Left cardiac atrium (tissue), 2 donors: ENCODE data around the gene MBD1. TPM values are rescaled to one million over a fixed set of nuclear protein-coding genes. Genes with fewer than 3 reads are reported as not detected.

Source experiments
- total RNA-seq, 2 donors: library from RNA; stranded (reverse); fragmentation: NEBNext Ultra II Directional; extraction: Animal tissue kit (Norgen Biotek cat#: 25700); gene quantifications; one replicate each; pipeline ENCODE4 v1.2.1, GENCODE V29; 2021
- donor health status: DM: no; HTN: yes; CAD: no; lungs with severe emphysema.
- donor health status: DM: yes; HTN: yes; CAD: no.

MBD1 gene
- total RNA-seq, 2 donors from 2014 or later = 47.5 to 60.7 TPM

Other genes starting within 250 kb of the MBD1 start
- 1 to 10 TPM; 4.6 to 7.2 TPM for gene MYO5B, start 86.4 kb downstream of the MBD1 start, total RNA-seq
- gene CFAP53, start 15.0 kb downstream of the MBD1 start, total RNA-seq = under 1 TPM; 0.18 to 0.35 TPM
- gene CXXC1, start 6.2 kb upstream of the MBD1 start, total RNA-seq = 10 to 100 TPM; 33.6 to 37.1 TPM
- under 1 TPM; 0.21 to 0.74 TPM for gene SKA1, start 93.5 kb upstream of the MBD1 start, total RNA-seq